C4-2B (cell line): ENCODE measurements around the gene GBF1.

Experiments used
- H3K27ac ChIP-seq: fragments of 450-650 bp; 2 replicates; pipeline ENCODE4 v1.5.1; 2017
- CTCF ChIP-seq: fragments of 450-650 bp; conservative IDR thresholded peaks from 2 replicates; pipeline ENCODE4 v1.5.1; 2017; ENCODE audit warnings: mild to moderate bottlenecking
- ZFX ChIP-seq: fragments of 450-650 bp; IDR thresholded peaks from 2 replicates; pipeline ENCODE4 v1.6.1; 2017

The GBF1 gene

GRCh38 chr10:102262744-102263370 lies 17.5 kb downstream of the GBF1 start:
- H3K27ac ChIP-seq, result no peak overlapping the region
- TF ChIP-seq CTCF, result no peak
- no peak for TF ChIP-seq ZFX

- no peak overlapping the region for H3K27ac ChIP-seq
- TF ChIP-seq CTCF (no peak), ZFX (no peak)
Observed at GRCh38 chr10:102264371-102264770, 19.0 kb downstream of the GBF1 start.

GRCh38 chr10:102266670-102267069 lies 21.3 kb downstream of the GBF1 start:
- TF ChIP-seq ZFX (no peak), CTCF (no peak)
- peak overlapping the region; percentile 49 for H3K27ac ChIP-seq

- H3K27ac ChIP-seq, result no peak overlapping the region
- TF ChIP-seq CTCF (no peak), ZFX (no peak)
Observed at GRCh38 chr10:102267748-102268147, 22.4 kb downstream of the GBF1 start.

GRCh38 chr10:102268375-102268888 lies 23.1 kb downstream of the GBF1 start:
- H3K27ac ChIP-seq, result no peak overlapping the region
- no peak for TF ChIP-seq CTCF
- TF ChIP-seq ZFX, result no peak

GRCh38 chr10:102269017-102269416 lies 23.7 kb downstream of the GBF1 start:
- H3K27ac ChIP-seq, result peak overlapping the region; percentile 11; the same call in 1 of the 2 replicates
- TF ChIP-seq ZFX (no peak), CTCF (no peak)

- no peak overlapping the region for H3K27ac ChIP-seq
- TF ChIP-seq CTCF (no peak), ZFX (no peak)
Observed at GRCh38 chr10:102274062-102274461, 28.7 kb downstream of the GBF1 start.
